Suprapubic skin (tissue), 4 donors: ENCODE measurements around the gene COL18A1.

Experiments used
- CTCF ChIP-seq, 2 donors: fragments of 200-600 bp in 1 of 2; fragments of 450-650 bp in 1 of 2; sonication (generic) in 1 of 2; IDR thresholded peaks; one replicate each; pipeline ENCODE4 v1.5.1; 2016 to 2019; ENCODE audit warnings: antibody characterized with exemption in 2 of 2, mild to moderate bottlenecking in 1 of 2, moderate library complexity in 1 of 2
- EP300 ChIP-seq: sonication (generic); formaldehyde crosslinking; IDR thresholded peaks from one replicate; pipeline ENCODE4 v1.6.1; 2017; ENCODE audit warnings: antibody characterized with exemption
- POLR2A ChIP-seq, 2 donors: fragments of 450-650 bp; IDR thresholded peaks; one replicate each; pipeline ENCODE4 v1.6.1; 2017; ENCODE audit warnings: antibody characterized with exemption in 2 of 2, mild to moderate bottlenecking in 2 of 2, moderate library complexity in 2 of 2
- POLR2AphosphoS5 ChIP-seq, 3 donors: sonication (generic); formaldehyde crosslinking; IDR thresholded peaks; one replicate each; pipeline ENCODE4 v1.6.1; 2017; ENCODE audit warnings: antibody characterized with exemption in 3 of 3

- TF ChIP-seq CTCF (IDR thresholded peaks at IDR 0.05) = no peak
- TF ChIP-seq POLR2A (IDR thresholded peaks at IDR 0.05) = no peak
- TF ChIP-seq EP300 = no peak
- TF ChIP-seq POLR2AphosphoS5 (IDR thresholded peaks at IDR 0.05) = no peak
These were observed 4.6 kb downstream of the COL18A1 start for GRCh38 chr21:45409466-45410150.
